AG04450 (cell line): ENCODE results near the gene ANGPTL2. TPM values are rescaled to one million over a fixed set of nuclear protein-coding genes. Genes with fewer than 3 reads are reported as not detected.

ENCODE experiments used
- CTCF ChIA-PET: fragments of 300-600, 350-600 bp; formaldehyde crosslinking; extraction: SDS; loops from one replicate; lab custom pipeline; 2022; ENCODE audit warnings: antibody characterized with exemption, inconsistent platforms; lab: Charles Lee
- POLR2A ChIA-PET: fragments of 350-600 bp; formaldehyde crosslinking; extraction: SDS; loops from one replicate; lab custom pipeline; 2021; ENCODE audit warnings: antibody characterized with exemption, inconsistent platforms; lab: Yijun Ruan, JAX
- DNase-seq: peaks from one replicate; pipeline ENCODE4 v3.0.0-alpha.2; 2011; ENCODE audit warnings: low read depth, low spot score
- H3K27ac ChIP-seq: one replicate; pipeline ENCODE4 v1.5.1; 2012; ENCODE audit warnings: low read depth, low read length, control low read depth
- H3K27me3 ChIP-seq: one replicate; pipeline ENCODE4 v1.6.0; 2012; ENCODE audit warnings: low read length; ENCODE audit not compliant: control insufficient read depth, insufficient read depth
- H3K4me3 ChIP-seq: 2 replicates; pipeline ENCODE4 v1.5.1; 2011; ENCODE audit warnings: mild to moderate bottlenecking, low read depth, low read length, control low read depth
- H3K9me3 ChIP-seq: 2 replicates; pipeline ENCODE4 v1.5.1; 2012; ENCODE audit warnings: low read length; ENCODE audit not compliant: control insufficient read depth, insufficient read depth
- CTCF ChIP-seq: IDR thresholded peaks from 2 replicates; pipeline ENCODE4 v1.5.1; 2011; ENCODE audit warnings: low read depth, low read length, control low read depth, inconsistent platforms
- polyA plus RNA-seq: library from polyadenylated mRNA; depleted of rRNA; stranded (reverse); fragments of >200 nt; gene quantifications from 2 replicates; pipeline ENCODE4 v1.2.3, GENCODE V29; 2011

ANGPTL2 gene
- polyA plus RNA-seq, 1 experiment = 108 TPM

DNA sequence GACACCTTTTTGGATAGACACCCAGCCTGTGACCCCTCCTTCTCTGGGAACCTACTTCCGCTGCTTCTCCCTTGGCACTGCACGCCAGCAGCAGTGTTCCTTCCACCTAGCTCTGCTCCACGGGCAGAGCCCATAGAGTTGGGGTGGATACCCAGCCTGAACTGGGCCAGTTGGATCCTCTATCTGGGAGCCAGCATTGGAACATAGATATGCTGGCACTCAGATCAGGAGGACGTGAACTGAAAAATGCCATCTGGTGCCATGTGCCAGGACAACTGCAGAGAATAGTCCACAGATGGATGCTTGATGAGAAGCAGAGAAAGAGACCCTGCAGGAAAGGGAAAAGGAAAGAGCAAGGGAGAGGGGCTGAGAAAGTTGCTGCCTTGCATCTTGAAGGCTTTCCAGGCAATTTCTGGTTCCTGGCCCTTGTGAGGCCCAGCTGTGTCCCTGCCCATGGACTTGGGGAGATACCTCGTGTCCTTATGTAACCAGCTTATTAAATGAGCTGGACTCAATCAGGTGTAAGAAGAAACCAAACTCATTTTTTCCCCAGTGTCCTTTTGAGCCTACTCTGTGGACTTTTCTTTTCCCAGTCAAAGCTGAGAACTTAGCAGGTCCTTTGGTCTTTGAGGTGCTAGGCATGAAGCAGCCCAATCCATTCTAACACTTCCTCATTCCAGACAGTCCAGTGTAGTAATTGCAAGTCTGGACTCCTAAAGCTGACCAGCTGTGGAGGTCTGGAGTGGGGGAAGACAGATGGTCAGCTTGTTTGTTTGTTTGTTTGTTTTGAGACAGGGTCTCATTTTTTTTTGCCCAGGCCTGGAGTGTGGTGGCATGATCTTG is 39.1 kb downstream of the ANGPTL2 start:
- Histone ChIP-seq H3K4me3 (no peak overlapping the region), H3K9me3 (peaks cover 3% of the 10 kb centered on the region; the same call in 1 of the 2 replicates), H3K27me3 (no peaks in the 10 kb centered on the region), H3K27ac (no peak overlapping the region)
- CTCF ChIA-PET = interaction anchor here (0.6 to 1.7 kb wide), 2 partner anchors 141 to 142 kb away, joined by 4 to 6 read pairs; no protein-coding TSS in a partner anchor
- POLR2A ChIA-PET = interaction anchor here (0.6 to 0.9 kb wide), 3 partner anchors 39 to 340 kb away, joined by 3 to 4 read pairs (median 3); partner anchors contain the start of gene ANGPTL2
- no peak for DNase-seq
- TF ChIP-seq CTCF = no peak

DNA sequence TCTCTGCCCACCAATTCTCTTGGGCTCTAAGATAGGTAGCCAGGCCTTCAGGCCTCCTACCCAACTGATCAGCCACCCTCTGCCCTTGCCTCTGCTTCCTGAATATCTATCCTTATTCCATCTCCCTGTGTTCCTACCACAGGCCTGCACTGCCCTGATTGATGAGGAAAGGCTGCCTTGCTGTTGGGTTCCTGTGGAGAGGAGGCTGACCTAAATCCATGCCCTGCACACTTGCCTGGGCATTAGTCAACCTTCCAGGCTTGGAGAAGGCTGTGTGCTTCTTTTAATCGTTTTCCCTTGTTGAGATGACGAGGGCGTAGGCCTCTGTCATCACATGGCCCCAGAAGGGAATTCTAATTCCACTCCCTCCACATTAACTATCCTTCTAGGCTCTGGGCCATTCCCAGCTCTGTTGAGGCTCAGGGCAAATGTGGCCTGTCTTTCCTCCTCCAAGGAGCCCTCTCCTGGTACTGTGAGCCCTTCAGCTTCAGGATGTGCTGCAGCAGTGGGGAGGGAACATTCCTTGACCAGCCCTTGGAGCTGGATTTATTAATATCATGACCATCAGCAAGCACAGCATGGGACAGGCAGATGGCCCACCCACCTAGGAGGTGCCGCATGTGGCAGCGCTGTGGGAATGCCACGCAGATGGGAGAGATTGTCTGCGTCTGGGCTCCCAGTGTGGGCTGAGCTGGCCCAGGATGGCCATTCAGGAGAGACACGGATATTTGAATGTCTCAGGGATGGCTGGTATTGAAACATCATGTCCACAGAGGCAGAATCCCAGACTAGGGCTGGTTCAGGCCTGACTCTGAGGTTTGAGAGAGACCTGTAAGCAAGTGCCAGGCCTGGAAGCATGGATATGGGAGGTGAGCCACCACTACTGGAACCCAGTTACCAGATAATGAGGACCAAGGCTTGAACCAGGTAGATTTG is 40.9 kb downstream of the ANGPTL2 start:
- H3K4me3 ChIP-seq = no peak overlapping the region
- POLR2A ChIA-PET = no interaction called here
- no peak for DNase-seq
- H3K27me3 ChIP-seq = no peaks in the 10 kb centered on the region
- no peak for TF ChIP-seq CTCF
- CTCF ChIA-PET = interaction anchor here (1.7 kb wide), 1 partner anchor 141 kb away, joined by 6 read pairs; no protein-coding TSS in a partner anchor
- no peak overlapping the region for H3K27ac ChIP-seq
- H3K9me3 ChIP-seq = peaks cover 3% of the 10 kb centered on the region; the same call in 1 of the 2 replicates

- TF ChIP-seq CTCF = no peak
- CTCF ChIA-PET = no interaction called here
Measured at GRCh38 chr9:127079446-127080140, 42.8 kb downstream of the ANGPTL2 start.

DNA sequence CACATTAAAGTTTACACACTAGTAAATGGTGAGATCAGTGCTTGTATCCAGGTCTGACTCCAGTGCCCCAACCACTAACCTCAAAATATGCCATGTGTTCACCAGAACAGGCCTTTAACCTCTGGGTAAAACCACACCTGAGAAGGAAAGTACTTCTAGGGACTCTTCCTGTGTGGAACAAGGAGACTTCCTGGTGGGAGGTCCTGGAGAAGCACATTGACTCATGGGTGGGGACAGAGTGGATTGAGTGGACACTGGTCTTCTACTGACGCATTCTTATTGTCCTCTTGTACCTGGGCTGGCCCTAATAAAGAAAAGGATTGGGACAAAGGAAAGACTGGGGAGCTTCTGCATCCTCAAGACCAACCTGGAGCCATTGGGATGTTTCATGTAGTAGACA is 43.4 kb downstream of the ANGPTL2 start:
- TF ChIP-seq CTCF = no peak
- Histone ChIP-seq H3K27me3 (no peaks in the 10 kb centered on the region), H3K27ac (no peak overlapping the region), H3K4me3 (no peak overlapping the region), H3K9me3 (peaks cover 3% of the 10 kb centered on the region; the same call in 1 of the 2 replicates)
- no peak for DNase-seq
- ChIA-PET CTCF (no interaction called here), POLR2A (no interaction called here)

More at GRCh38 chr9:127079446-127080140, 42.8 kb downstream of the ANGPTL2 start:
- no peak overlapping the region for H3K27ac ChIP-seq
- POLR2A ChIA-PET = no interaction called here
- DNase-seq = no peak
- no peak overlapping the region for H3K4me3 ChIP-seq
- H3K9me3 ChIP-seq = peaks cover 3% of the 10 kb centered on the region; the same call in 1 of the 2 replicates
- H3K27me3 ChIP-seq = no peaks in the 10 kb centered on the region
